B cell (primary cell): ENCODE data around the gene MOGAT3. TPM values are rescaled to one million over a fixed set of nuclear protein-coding genes. Genes with fewer than 3 reads are reported as not detected.
"Not testable (repeated sequence)": the region's sequence is repeated elsewhere in the genome, so short reads cannot be mapped to it uniquely, and the experiment has no call there.

Source experiments
- ATAC-seq: fragments of 200-7000 bp; cut with Tn5 transposase; one replicate; pipeline ENCODE4 v1.10.0; 2021; ENCODE audit warnings: low read depth, mild to moderate bottlenecking, moderate number of reproducible peaks, moderate library complexity
- CTCF ChIA-PET: fragments of 350-600 bp; sonication (Branson Sonifier 250); formaldehyde crosslinking; loops from one replicate; lab custom pipeline; 2021; ENCODE audit warnings: antibody characterized with exemption, inconsistent platforms; lab: Charles Lee
- POLR2A ChIA-PET: fragments of 350-600 bp; sonication (Branson Sonifier 250); formaldehyde crosslinking; loops from one replicate; lab custom pipeline; 2021; ENCODE audit warnings: antibody characterized with exemption; lab: Charles Lee
- DNase-seq: peaks from one replicate; pipeline ENCODE4 v3.0.0; 2013
- H2AFZ ChIP-seq: 2 replicates; pipeline ENCODE4 v1.6.1; 2012; ENCODE audit warnings: mild to moderate bottlenecking, low read depth, low read length; ENCODE audit not compliant: insufficient read depth, poor library complexity, severe bottlenecking
- H3K27ac ChIP-seq, 2 donors: 1 replicate in 1 of 2; 2 replicates in 1 of 2; pipeline ENCODE4 v1.5.1; 2012 to 2013; ENCODE audit warnings: low read length in 2 of 2, mild to moderate bottlenecking in 2 of 2, moderate library complexity in 1 of 2
- H3K27me3 ChIP-seq, 4 experiments: fragments of 200-600 bp in 1 of 4; sonication (generic) in 1 of 4; replicated peaks in 1 of 4; 1 replicate in 2 of 4; 2 replicates in 2 of 4; pipeline versions ENCODE4 v1.6.1 to v1.7.0; 2013 to 2016; ENCODE audit warnings: low read length in 3 of 4, mild to moderate bottlenecking in 2 of 4, mixed read lengths in 1 of 4, moderate library complexity in 1 of 4; ENCODE audit not compliant: insufficient read depth in 4 of 4, control insufficient read depth in 3 of 4; ENCODE audit errors: control extremely low read depth in 1 of 4
- H3K36me3 ChIP-seq, 2 experiments: replicated peaks in 1 of 2; 1 replicate in 1 of 2; 2 replicates in 1 of 2; pipeline versions ENCODE4 v1.6.1 to v1.7.1; 2013; ENCODE audit warnings: low read length in 1 of 2; ENCODE audit not compliant: insufficient read depth in 2 of 2, control insufficient read depth in 1 of 2; ENCODE audit errors: control extremely low read depth in 1 of 2, extremely low read depth in 1 of 2
- H3K4me1 ChIP-seq, 2 donors: fragments of 200-600 bp in 1 of 2; sonication (generic) in 1 of 2; 1 replicate in 1 of 2; 2 replicates in 1 of 2; pipeline versions ENCODE4 v1.5.1 to v1.6.1; 2013 to 2017; ENCODE audit warnings: low read length in 2 of 2; ENCODE audit not compliant: control insufficient read depth in 2 of 2, insufficient read depth in 2 of 2
- H3K4me2 ChIP-seq: replicated peaks from 2 replicates; pipeline ENCODE3; 2012; ENCODE audit warnings: mild to moderate bottlenecking, low read depth, low read length; ENCODE audit not compliant: poor library complexity, severe bottlenecking
- H3K4me3 ChIP-seq, 5 experiments: fragments of 200-600 bp in 1 of 5; sonication (generic) in 1 of 5; 1 replicate in 3 of 5; 2 replicates in 2 of 5; pipeline versions ENCODE4 v1.5.1 to v1.7.0; 2011 to 2016; ENCODE audit warnings: low read length in 4 of 5, mild to moderate bottlenecking in 4 of 5, low read depth in 2 of 5, control low read depth in 1 of 5, moderate library complexity in 1 of 5; ENCODE audit not compliant: insufficient read depth in 1 of 5; ENCODE audit errors: control extremely low read depth in 1 of 5, extremely low read depth in 1 of 5
- H3K79me2 ChIP-seq: fragments of 200-600 bp; sonication (generic); one replicate; pipeline ENCODE4 v1.6.0; 2016; ENCODE audit warnings: low read length; ENCODE audit not compliant: control insufficient read depth, insufficient read depth
- H3K9ac ChIP-seq: fragments of 200-600 bp; sonication (generic); 2 replicates; pipeline ENCODE4 v1.6.1; 2017; ENCODE audit warnings: mild to moderate bottlenecking, low read length, moderate library complexity
- H3K9me3 ChIP-seq, 3 donors: one replicate each; pipeline versions ENCODE4 v1.6.1 to v1.7.1; 2013; ENCODE audit warnings: low read length in 2 of 3; ENCODE audit not compliant: control insufficient read depth in 2 of 3, insufficient read depth in 1 of 3; ENCODE audit errors: control extremely low read depth in 1 of 3
- H4K20me1 ChIP-seq: 2 replicates; pipeline ENCODE4 v1.6.0; 2012; ENCODE audit warnings: mild to moderate bottlenecking, low read length; ENCODE audit not compliant: insufficient read depth, control insufficient read depth, poor library complexity, severe bottlenecking
- H3K27ac Mint-ChIP-seq: one replicate; pipeline ENCODE4 v1.8.0; 2021; ENCODE audit warnings: mixed read lengths
- H3K27me3 Mint-ChIP-seq: one replicate; pipeline ENCODE4 v1.8.0; 2021; ENCODE audit warnings: mixed read lengths
- H3K4me1 Mint-ChIP-seq: one replicate; pipeline ENCODE4 v1.8.0; 2021; ENCODE audit warnings: mixed read lengths
- H3K4me3 Mint-ChIP-seq: one replicate; pipeline ENCODE4 v1.8.0; 2021; ENCODE audit warnings: mixed read lengths
- H3K9me3 Mint-ChIP-seq: one replicate; pipeline ENCODE4 v1.8.0; 2022; ENCODE audit warnings: mixed read lengths; ENCODE audit not compliant: insufficient read depth
- EZH2 ChIP-seq: IDR thresholded peaks from 2 replicates; pipeline ENCODE4 v1.6.1; 2012; ENCODE audit warnings: borderline replicate concordance, low read depth, mild to moderate bottlenecking, moderate library complexity, low read length; ENCODE audit not compliant: insufficient read depth, poor library complexity, severe bottlenecking
- WGBS: methylation state at CpG from one replicate; pipeline ENCODE4 v1.1.5; 2013; ENCODE audit warnings: missing lambda C conversion rate; ENCODE audit not compliant: insufficient coverage; 5-methylcytosine and 5-hydroxymethylcytosine counted together
- intact Hi-C: fragments of 100-400 bp; cut with micrococcal nuclease; formaldehyde crosslinking; loops from one replicate; pipeline ENCODE4 v1.10.0; 2022
- polyA plus RNA-seq: library from polyadenylated mRNA; depleted of rRNA; stranded (reverse); fragments of >200 nt; gene quantifications from 2 replicates; pipeline ENCODE4 v1.2.3, GENCODE V29; 2012
- total RNA-seq, 2 donors: library from RNA; stranded (reverse); fragments of 120-200 nt in 1 of 2; gene quantifications; 1 replicate in 1 of 2; 2 replicates in 1 of 2; pipeline versions ENCODE4 v1.2.3 to v1.2.4, GENCODE V29; 2013 to 2022
- TF ChIP-seq, protein P1 (sequence below): fragments of 200-600 bp; IDR thresholded peaks from one replicate; pipeline ENCODE4 v1.8.0; 2022; ENCODE audit warnings: antibody characterized with exemption, mild to moderate bottlenecking

The MOGAT3 gene
- total and polyA plus RNA-seq, 2 donors (not counting 1 experiment from before 2014, with no cell fraction given): not detected

- H4K20me1 ChIP-seq, DNase-seq, H3K9ac ChIP-seq, POLR2A ChIA-PET, ATAC-seq, H3K4me3 Mint-ChIP-seq, H2AFZ ChIP-seq, H3K4me3 ChIP-seq, H3K27ac Mint-ChIP-seq, H3K36me3 ChIP-seq, intact Hi-C loops, H3K79me2 ChIP-seq, H3K9me3 Mint-ChIP-seq, H3K27ac ChIP-seq, H3K4me2 ChIP-seq: not testable (repeated sequence)
- Mint-ChIP-seq H3K27me3 (peaks cover 24% of the 10 kb centered on the region), H3K4me1 (peaks cover 23% of the 10 kb centered on the region)
- Histone ChIP-seq H3K9me3 (peaks cover 0 to 19% (median 0%) of the 10 kb centered on the region in 3 donors), H3K4me1 (peaks cover 18 to 27% of the 10 kb centered on the region in 2 donors), H3K27me3 (peaks cover 0 to 42% (median 18%) of the 10 kb centered on the region in 4 experiments)
- WGBS: 96% methylated on average over 8 of the region's 10 CpGs
- CTCF ChIA-PET: interaction anchor here (0.6 to 1.5 kb wide), 2 partner anchors 11 to 17 kb away, joined by 3 read pairs; no protein-coding TSS in a partner anchor
Observed at GRCh38 chr7:101199522-101199921, 1.3 kb downstream of the MOGAT3 start.

DNA sequence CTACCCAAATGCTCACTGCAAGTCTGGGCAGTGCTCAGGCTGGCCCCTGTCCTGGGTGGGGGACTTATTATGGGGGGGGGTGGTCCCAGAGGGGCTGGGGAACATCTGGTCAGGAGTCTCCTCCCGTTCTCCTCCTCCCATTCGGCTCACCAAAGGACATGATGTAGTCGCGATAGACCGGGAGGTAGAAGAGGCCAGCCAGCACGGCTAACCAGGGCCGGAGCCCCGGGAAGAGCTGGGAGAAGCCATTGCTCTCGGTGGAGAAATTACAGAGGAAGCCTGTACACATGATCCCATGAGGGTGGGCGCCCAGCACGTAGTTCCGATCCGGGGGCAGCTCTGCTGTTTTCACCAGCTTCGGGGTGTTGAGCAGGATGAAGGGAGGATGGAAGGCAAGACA, 2.4 kb downstream of the MOGAT3 start:
- Histone ChIP-seq H2AFZ (no peak overlapping the region), H3K4me2 (no peak overlapping the region), H3K27ac (no peak overlapping the region), H4K20me1 (no peaks in the 10 kb centered on the region), H3K4me1 (peaks cover 14 to 23% of the 10 kb centered on the region in 2 donors), H3K9ac (no peak overlapping the region), H3K9me3 (peaks cover 0 to 19% (median 0%) of the 10 kb centered on the region in 3 donors), H3K4me3 (no peak overlapping the region), H3K79me2 (no peaks in the 10 kb centered on the region), H3K36me3 (no peaks in the 10 kb centered on the region), H3K27me3 (peaks cover 0 to 42% (median 18%) of the 10 kb centered on the region in 4 experiments)
- TF ChIP-seq, protein P1, sequence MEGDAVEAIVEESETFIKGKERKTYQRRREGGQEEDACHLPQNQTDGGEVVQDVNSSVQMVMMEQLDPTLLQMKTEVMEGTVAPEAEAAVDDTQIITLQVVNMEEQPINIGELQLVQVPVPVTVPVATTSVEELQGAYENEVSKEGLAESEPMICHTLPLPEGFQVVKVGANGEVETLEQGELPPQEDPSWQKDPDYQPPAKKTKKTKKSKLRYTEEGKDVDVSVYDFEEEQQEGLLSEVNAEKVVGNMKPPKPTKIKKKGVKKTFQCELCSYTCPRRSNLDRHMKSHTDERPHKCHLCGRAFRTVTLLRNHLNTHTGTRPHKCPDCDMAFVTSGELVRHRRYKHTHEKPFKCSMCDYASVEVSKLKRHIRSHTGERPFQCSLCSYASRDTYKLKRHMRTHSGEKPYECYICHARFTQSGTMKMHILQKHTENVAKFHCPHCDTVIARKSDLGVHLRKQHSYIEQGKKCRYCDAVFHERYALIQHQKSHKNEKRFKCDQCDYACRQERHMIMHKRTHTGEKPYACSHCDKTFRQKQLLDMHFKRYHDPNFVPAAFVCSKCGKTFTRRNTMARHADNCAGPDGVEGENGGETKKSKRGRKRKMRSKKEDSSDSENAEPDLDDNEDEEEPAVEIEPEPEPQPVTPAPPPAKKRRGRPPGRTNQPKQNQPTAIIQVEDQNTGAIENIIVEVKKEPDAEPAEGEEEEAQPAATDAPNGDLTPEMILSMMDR: no peak
- no peak for TF ChIP-seq EZH2
- Mint-ChIP-seq H3K4me1 (peaks cover 15% of the 10 kb centered on the region), H3K27me3 (peaks cover 20% of the 10 kb centered on the region), H3K9me3 (no peaks in the 10 kb centered on the region), H3K27ac (no peak overlapping the region), H3K4me3 (no peak overlapping the region)
- ATAC-seq (no peak), DNase-seq (no peak)
- ChIA-PET CTCF (interaction anchor here (0.8 to 1.0 kb wide), 2 partner anchors 51 to 58 kb away, joined by 3 read pairs; no protein-coding TSS in a partner anchor), POLR2A (no interaction called here)
- 75% methylated on average over 14 of the region's 14 CpGs for WGBS
- intact Hi-C loops: no loop called here
